Activated naive CD4-positive, alpha-beta T cell treated with anti-CD3 and anti-CD28 coated beads, Interleukin-2, amount 50 U/mL, for 24 hours (primary cell): Measurements from ENCODE around the gene THOC1.
"Not testable (repeated sequence)": the region's sequence is repeated elsewhere in the genome, so short reads cannot be mapped to it uniquely, and the experiment has no call there.

Experiments used
- H3K27ac Mint-ChIP-seq: one replicate; pipeline ENCODE4 v1.8.0; 2021; ENCODE audit warnings: mild to moderate bottlenecking, mixed read lengths
- H3K27me3 Mint-ChIP-seq: one replicate; pipeline ENCODE4 v1.8.0; 2021; ENCODE audit warnings: mixed read lengths
- H3K36me3 Mint-ChIP-seq: one replicate; pipeline ENCODE4 v1.8.0; 2021; ENCODE audit warnings: mixed read lengths
- H3K4me1 Mint-ChIP-seq: one replicate; pipeline ENCODE4 v1.8.0; 2021; ENCODE audit warnings: mixed read lengths
- H3K4me3 Mint-ChIP-seq: one replicate; pipeline ENCODE4 v1.8.0; 2021; ENCODE audit warnings: mild to moderate bottlenecking, mixed read lengths
- H3K9me3 Mint-ChIP-seq: one replicate; pipeline ENCODE4 v1.8.0; 2021; ENCODE audit warnings: mixed read lengths

Gene THOC1

GRCh38 chr18:293536-293935 is 25.7 kb upstream of the THOC1 start:
- Mint-ChIP-seq H3K27me3 (peaks cover 10% of the 10 kb centered on the region), H3K4me1 (no peaks in the 10 kb centered on the region), H3K36me3 (no peaks in the 10 kb centered on the region), H3K27ac (no peak overlapping the region), H3K4me3 (no peak overlapping the region), H3K9me3 (no peaks in the 10 kb centered on the region)

GRCh38 chr18:292271-292670 is 24.4 kb upstream of the THOC1 start:
- no peaks in the 10 kb centered on the region for H3K4me1 Mint-ChIP-seq
- no peaks in the 10 kb centered on the region for H3K9me3 Mint-ChIP-seq
- H3K27me3 Mint-ChIP-seq: peaks cover 10% of the 10 kb centered on the region
- no peak overlapping the region for H3K4me3 Mint-ChIP-seq
- no peak overlapping the region for H3K27ac Mint-ChIP-seq
- no peaks in the 10 kb centered on the region for H3K36me3 Mint-ChIP-seq

- Mint-ChIP-seq H3K27me3 (peaks cover 10% of the 10 kb centered on the region), H3K27ac (peak overlapping the region; percentile 30)
- H3K4me3 Mint-ChIP-seq, H3K4me1 Mint-ChIP-seq, H3K36me3 Mint-ChIP-seq, H3K9me3 Mint-ChIP-seq: not testable (repeated sequence)
These were observed 22.1 kb upstream of the THOC1 start for GRCh38 chr18:289970-290369.

- Mint-ChIP-seq H3K4me3 (no peak overlapping the region), H3K4me1 (peaks cover 10% of the 10 kb centered on the region), H3K9me3 (no peaks in the 10 kb centered on the region), H3K36me3 (no peaks in the 10 kb centered on the region), H3K27ac (no peak overlapping the region), H3K27me3 (peaks cover 7% of the 10 kb centered on the region)
These were observed 21.2 kb upstream of the THOC1 start for GRCh38 chr18:289026-289425.

- Mint-ChIP-seq H3K9me3 (no peaks in the 10 kb centered on the region), H3K36me3 (no peaks in the 10 kb centered on the region), H3K27ac (no peak overlapping the region), H3K4me1 (peaks cover 10% of the 10 kb centered on the region), H3K4me3 (no peak overlapping the region), H3K27me3 (peaks cover 10% of the 10 kb centered on the region)
These were observed 18.9 kb upstream of the THOC1 start for GRCh38 chr18:286515-287310.

GRCh38 chr18:285817-286216 is 18.0 kb upstream of the THOC1 start:
- Mint-ChIP-seq H3K27ac (no peak overlapping the region), H3K4me1 (peaks cover 10% of the 10 kb centered on the region), H3K4me3 (no peak overlapping the region), H3K36me3 (no peaks in the 10 kb centered on the region), H3K9me3 (no peaks in the 10 kb centered on the region), H3K27me3 (peaks cover 11% of the 10 kb centered on the region)

GRCh38 chr18:275486-275885 is 7.6 kb upstream of the THOC1 start:
- Mint-ChIP-seq H3K4me1 (no peaks in the 10 kb centered on the region), H3K4me3 (no peak overlapping the region), H3K27ac (no peak overlapping the region), H3K36me3 (peaks cover 2% of the 10 kb centered on the region), H3K9me3 (no peaks in the 10 kb centered on the region), H3K27me3 (peaks cover 3% of the 10 kb centered on the region)

GRCh38 chr18:274313-274712 is 6.5 kb upstream of the THOC1 start:
- Mint-ChIP-seq H3K27ac (no peak overlapping the region), H3K27me3 (peaks cover 3% of the 10 kb centered on the region), H3K9me3 (no peaks in the 10 kb centered on the region), H3K4me3 (no peak overlapping the region), H3K4me1 (peaks cover 7% of the 10 kb centered on the region), H3K36me3 (peaks cover 2% of the 10 kb centered on the region)

- Mint-ChIP-seq H3K4me3 (no peak overlapping the region), H3K27ac (no peak overlapping the region), H3K9me3 (no peaks in the 10 kb centered on the region), H3K27me3 (peaks cover 3% of the 10 kb centered on the region), H3K36me3 (peaks cover 2% of the 10 kb centered on the region), H3K4me1 (peaks cover 8% of the 10 kb centered on the region)
These were observed 5.7 kb upstream of the THOC1 start for GRCh38 chr18:273525-273924.

GRCh38 chr18:272650-273049 is 4.8 kb upstream of the THOC1 start:
- peaks cover under 1% of the 10 kb centered on the region for H3K27me3 Mint-ChIP-seq
- H3K4me1 Mint-ChIP-seq: peaks cover 12% of the 10 kb centered on the region
- H3K4me3 Mint-ChIP-seq: no peak overlapping the region
- H3K27ac Mint-ChIP-seq: no peak overlapping the region
- H3K36me3 Mint-ChIP-seq: peaks cover under 1% of the 10 kb centered on the region
- H3K9me3 Mint-ChIP-seq: no peaks in the 10 kb centered on the region

- H3K4me1 Mint-ChIP-seq: peaks cover 27% of the 10 kb centered on the region
- peak overlapping the region; percentile 79 for H3K27ac Mint-ChIP-seq
- no peaks in the 10 kb centered on the region for H3K27me3 Mint-ChIP-seq
- H3K4me3 Mint-ChIP-seq: peak overlapping the region; percentile 99
- no peaks in the 10 kb centered on the region for H3K9me3 Mint-ChIP-seq
- H3K36me3 Mint-ChIP-seq: peaks cover 3% of the 10 kb centered on the region
These were observed 1.7 kb upstream of the THOC1 start for GRCh38 chr18:269480-270095.

- H3K4me3 Mint-ChIP-seq: peak overlapping the region; percentile 99
These were observed 513 bp downstream of the THOC1 start for GRCh38 chr18:267380-267687.

GRCh38 chr18:261398-262073 is 6.3 kb downstream of the THOC1 start:
- Mint-ChIP-seq H3K4me3 (no peak overlapping the region), H3K27ac (no peak overlapping the region), H3K36me3 (peaks cover 39% of the 10 kb centered on the region), H3K4me1 (peaks cover 49% of the 10 kb centered on the region), H3K27me3 (no peaks in the 10 kb centered on the region), H3K9me3 (no peaks in the 10 kb centered on the region)

More at GRCh38 chr18:267380-267687, 513 bp downstream of the THOC1 start:
- peaks cover 12% of the 10 kb centered on the region for H3K36me3 Mint-ChIP-seq
- H3K27me3 Mint-ChIP-seq: no peaks in the 10 kb centered on the region
- H3K4me1 Mint-ChIP-seq: peaks cover 39% of the 10 kb centered on the region
- peak overlapping the region; percentile 100 for H3K27ac Mint-ChIP-seq
- no peaks in the 10 kb centered on the region for H3K9me3 Mint-ChIP-seq

- peaks cover 41% of the 10 kb centered on the region for H3K4me1 Mint-ChIP-seq
- no peaks in the 10 kb centered on the region for H3K27me3 Mint-ChIP-seq
- no peak overlapping the region for H3K4me3 Mint-ChIP-seq
- no peak overlapping the region for H3K27ac Mint-ChIP-seq
- H3K36me3 Mint-ChIP-seq: peaks cover 39% of the 10 kb centered on the region
- H3K9me3 Mint-ChIP-seq: no peaks in the 10 kb centered on the region
These were observed 7.3 kb downstream of the THOC1 start for GRCh38 chr18:260547-260946.

- Mint-ChIP-seq H3K27ac (no peak overlapping the region), H3K4me1 (peaks cover 16% of the 10 kb centered on the region), H3K27me3 (no peaks in the 10 kb centered on the region), H3K36me3 (peaks cover 43% of the 10 kb centered on the region), H3K4me3 (no peak overlapping the region), H3K9me3 (no peaks in the 10 kb centered on the region)
These were observed 12.7 kb downstream of the THOC1 start for GRCh38 chr18:255171-255570.

GRCh38 chr18:253121-253520 is 14.7 kb downstream of the THOC1 start:
- Mint-ChIP-seq H3K4me1 (peaks cover 11% of the 10 kb centered on the region), H3K27ac (no peak overlapping the region), H3K36me3 (peaks cover 39% of the 10 kb centered on the region), H3K9me3 (no peaks in the 10 kb centered on the region), H3K4me3 (no peak overlapping the region), H3K27me3 (no peaks in the 10 kb centered on the region)
